Gastrocnemius medialis (tissue), 4 donors: ENCODE data around the gene HTR3D. TPM values are rescaled to one million over a fixed set of nuclear protein-coding genes. Genes with fewer than 3 reads are reported as not detected.

ENCODE experiments used
- ATAC-seq, 2 donors: fragments of 150-250 bp; one replicate each; pipeline ENCODE4 v1.9.1; 2016
- DNase-seq, 2 donors: peaks; one replicate each; pipeline ENCODE4 v3.0.0-alpha.2; 2019
- H3K27ac ChIP-seq, 4 donors: fragments of 200-600 bp; sonication (generic); 1 replicate in 1 of 4; 2 replicates in 3 of 4; pipeline ENCODE4 v1.5.1; 2016 to 2018; ENCODE audit warnings: mild to moderate bottlenecking in 2 of 4, moderate library complexity in 1 of 4
- H3K27me3 ChIP-seq, 3 donors: fragments of 200-600 bp; sonication (generic) in 2 of 3; 1 replicate in 1 of 3; 2 replicates in 2 of 3; pipeline versions ENCODE4 v1.5.1 to v1.6.0; 2016 to 2019; ENCODE audit warnings: mild to moderate bottlenecking in 1 of 3, moderate library complexity in 1 of 3
- H3K36me3 ChIP-seq, 2 donors: fragments of 200-600 bp; sonication (generic) in 1 of 2; one replicate each; pipeline ENCODE4 v1.5.1; 2017 to 2018
- H3K4me1 ChIP-seq, 2 donors: fragments of 200-600 bp; sonication (generic) in 1 of 2; one replicate each; pipeline ENCODE4 v1.5.1; 2016 to 2017; ENCODE audit warnings: mild to moderate bottlenecking in 2 of 2
- H3K4me3 ChIP-seq, 4 donors: fragments of 200-600 bp; sonication (generic) in 3 of 4; 1 replicate in 1 of 4; 2 replicates in 3 of 4; pipeline ENCODE4 v1.5.1; 2016 to 2019; ENCODE audit warnings: mild to moderate bottlenecking in 2 of 4
- H3K9me3 ChIP-seq, 3 donors: fragments of 200-600 bp; sonication (generic) in 2 of 3; 1 replicate in 1 of 3; 2 replicates in 2 of 3; pipeline ENCODE4 v1.5.1; 2016 to 2019
- CTCF ChIP-seq, 5 experiments: fragments of 450-650 bp in 3 of 5; fragments of 200-600 bp in 2 of 5; sonication (generic) in 2 of 5; IDR thresholded peaks in 4 of 5; conservative IDR thresholded peaks in 1 of 5; 1 replicate in 4 of 5; 2 replicates in 1 of 5; pipeline ENCODE4 v1.5.1; 2016 to 2019; ENCODE audit warnings: antibody characterized with exemption in 5 of 5, mild to moderate bottlenecking in 3 of 5, moderate library complexity in 3 of 5
- POLR2A ChIP-seq, 2 donors: fragments of 450-650 bp; IDR thresholded peaks; one replicate each; pipeline ENCODE4 v1.6.1; 2017; ENCODE audit warnings: antibody characterized with exemption in 2 of 2, mild to moderate bottlenecking in 2 of 2, moderate library complexity in 2 of 2
- in situ Hi-C, 4 donors: fragments of 200-750 bp; cut with MboI; loops; one replicate each; pipeline versions ENCODE4 v1.15.0 to v1.8.0; 2017; ENCODE audit warnings: low sequenced_read_pairs in 4 of 4
- intact Hi-C: fragments of 100-400 bp; cut with DNase I; formaldehyde crosslinking; loops from one replicate; pipeline ENCODE4 v1.15.1; 2023; ENCODE audit warnings: low total_unique reads
- total RNA-seq, 4 donors: library from RNA; depleted of rRNA; stranded (reverse); fragments of >200 nt; gene quantifications; one replicate each; pipeline versions ENCODE4 v1.1.0 to v1.2.3, GENCODE V29; 2016

HTR3D gene
- total RNA-seq, 4 donors from 2014 or later, result not detected

- Histone ChIP-seq H3K9me3 (no peaks in the 10 kb centered on the region), H3K27me3 (no peaks in the 10 kb centered on the region), H3K27ac (no peak overlapping the region), H3K4me3 (no peak overlapping the region), H3K36me3 (no peaks in the 10 kb centered on the region), H3K4me1 (no peaks in the 10 kb centered on the region)
- TF ChIP-seq POLR2A (IDR thresholded peaks at IDR 0.05) (no peak), CTCF (IDR thresholded peaks at IDR 0.05 in 4 of 5, conservative IDR thresholded peaks at IDR 0.05 in 1 of 5) (no peak)
- ATAC-seq, result no peak
- in situ Hi-C loops, result no loop called here
- no peak for DNase-seq
- intact Hi-C loops, result no loop called here
Observed at GRCh38 chr3:184073621-184074020, 42.1 kb downstream of the HTR3D start.

- H3K9me3 ChIP-seq, result no peaks in the 10 kb centered on the region
- H3K36me3 ChIP-seq, result no peaks in the 10 kb centered on the region
- no peak overlapping the region for H3K27ac ChIP-seq
- intact Hi-C loops, result no loop called here
- DNase-seq, result no peak
- no peak for ATAC-seq
- H3K4me3 ChIP-seq, result no peak overlapping the region
- H3K27me3 ChIP-seq, result no peaks in the 10 kb centered on the region
- H3K4me1 ChIP-seq, result no peaks in the 10 kb centered on the region
- in situ Hi-C loops, result no loop called here
- TF ChIP-seq CTCF (IDR thresholded peaks at IDR 0.05 in 4 of 5, conservative IDR thresholded peaks at IDR 0.05 in 1 of 5) (no peak), POLR2A (IDR thresholded peaks at IDR 0.05) (no peak)
Observed at GRCh38 chr3:184075901-184076300, 44.4 kb downstream of the HTR3D start.

- Histone ChIP-seq H3K4me1 (no peaks in the 10 kb centered on the region), H3K27me3 (no peaks in the 10 kb centered on the region), H3K9me3 (no peaks in the 10 kb centered on the region), H3K27ac (no peak overlapping the region), H3K36me3 (no peaks in the 10 kb centered on the region), H3K4me3 (no peak overlapping the region)
- ATAC-seq (no peak), DNase-seq (no peak)
- TF ChIP-seq CTCF (IDR thresholded peaks at IDR 0.05 in 4 of 5, conservative IDR thresholded peaks at IDR 0.05 in 1 of 5), result no peak
- TF ChIP-seq POLR2A (IDR thresholded peaks at IDR 0.05), result no peak
- in situ Hi-C loops (no loop called here), intact Hi-C loops (no loop called here)
Observed at GRCh38 chr3:184077881-184078280, 46.3 kb downstream of the HTR3D start.

- no peaks in the 10 kb centered on the region for H3K27me3 ChIP-seq
- TF ChIP-seq CTCF (IDR thresholded peaks at IDR 0.05 in 4 of 5, conservative IDR thresholded peaks at IDR 0.05 in 1 of 5) (no peak), POLR2A (IDR thresholded peaks at IDR 0.05) (no peak)
- ATAC-seq (no peak), DNase-seq (no peak)
- intact Hi-C loops (no loop called here), in situ Hi-C loops (no loop called here)
- H3K4me3 ChIP-seq, result no peak overlapping the region
- H3K4me1 ChIP-seq, result no peaks in the 10 kb centered on the region
- H3K36me3 ChIP-seq, result no peaks in the 10 kb centered on the region
- H3K27ac ChIP-seq, result no peak overlapping the region
- H3K9me3 ChIP-seq, result no peaks in the 10 kb centered on the region
Observed at GRCh38 chr3:184078851-184079250, 47.3 kb downstream of the HTR3D start.

GRCh38 chr3:184081116-184081830 is 49.7 kb downstream of the HTR3D start:
- H3K4me1 ChIP-seq, result no peaks in the 10 kb centered on the region
- DNase-seq, result no peak
- H3K4me3 ChIP-seq, result no peak overlapping the region
- no peaks in the 10 kb centered on the region for H3K36me3 ChIP-seq
- ATAC-seq, result no peak
- intact Hi-C loops (no loop called here), in situ Hi-C loops (no loop called here)
- no peaks in the 10 kb centered on the region for H3K9me3 ChIP-seq
- no peak overlapping the region for H3K27ac ChIP-seq
- TF ChIP-seq POLR2A (IDR thresholded peaks at IDR 0.05) (no peak), CTCF (IDR thresholded peaks at IDR 0.05 in 4 of 5, conservative IDR thresholded peaks at IDR 0.05 in 1 of 5) (no peak)
- H3K27me3 ChIP-seq, result no peaks in the 10 kb centered on the region
